Transverse colon (tissue), 4 donors: ENCODE results near the gene C1QL2. TPM values are rescaled to one million over a fixed set of nuclear protein-coding genes. Genes with fewer than 3 reads are reported as not detected.

Source experiments
- DNase-seq: peaks from one replicate; pipeline ENCODE4 v3.0.0-alpha.2; 2019
- H3K27ac ChIP-seq, 4 donors: fragments of 200-600 bp; sonication (generic); 2 replicates each; pipeline ENCODE4 v1.5.1; 2016 to 2018; ENCODE audit warnings: inconsistent platforms in 4 of 4
- H3K27me3 ChIP-seq: fragments of 200-600 bp; sonication (generic); 2 replicates; pipeline ENCODE4 v1.5.1; 2017; ENCODE audit warnings: inconsistent platforms
- H3K36me3 ChIP-seq, 4 donors: fragments of 200-600 bp; sonication (generic); 2 replicates each; pipeline ENCODE4 v1.5.1; 2017 to 2019; ENCODE audit warnings: inconsistent platforms in 4 of 4
- H3K4me1 ChIP-seq, 4 donors: fragments of 200-600 bp; sonication (generic); 2 replicates each; pipeline ENCODE4 v1.5.1; 2017 to 2020; ENCODE audit warnings: inconsistent platforms in 4 of 4
- H3K4me3 ChIP-seq, 4 donors: fragments of 200-600 bp; sonication (generic); 1 replicate in 1 of 4; 2 replicates in 3 of 4; pipeline versions ENCODE4 v1.5.1 to v1.6.1; 2017 to 2019; ENCODE audit warnings: inconsistent platforms in 4 of 4
- H3K9me3 ChIP-seq, 2 donors: fragments of 200-600 bp; sonication (generic); 2 replicates each; pipeline ENCODE4 v1.5.1; 2017 to 2019; ENCODE audit warnings: inconsistent platforms in 2 of 2
- EP300 ChIP-seq: sonication (generic); formaldehyde crosslinking; IDR thresholded peaks from one replicate; pipeline ENCODE4 v1.6.1; 2017; ENCODE audit warnings: antibody characterized with exemption, low read depth
- POLR2A ChIP-seq: fragments of 450-650 bp; IDR thresholded peaks from one replicate; pipeline ENCODE4 v1.6.1; 2016; ENCODE audit warnings: antibody characterized with exemption, mild to moderate bottlenecking, moderate library complexity
- POLR2AphosphoS5 ChIP-seq, 3 donors: sonication (generic); formaldehyde crosslinking; IDR thresholded peaks; one replicate each; pipeline ENCODE4 v1.6.1; 2016; ENCODE audit warnings: antibody characterized with exemption in 3 of 3
- WGBS, 2 donors: methylation state at CpG; one replicate each; pipeline ENCODE4 v1.1.5; 2018; ENCODE audit warnings: low coverage in 1 of 2; 5-methylcytosine and 5-hydroxymethylcytosine counted together
- in situ Hi-C, 4 donors: fragments of 200-750 bp; cut with MboI; loops; one replicate each; pipeline versions ENCODE4 v1.15.0 to v1.15.1; 2017; ENCODE audit warnings: low sequenced_read_pairs in 3 of 4, low pct_ligation_motif_present in 1 of 4, low pct_unique_long_range_greater_than_20kb in 1 of 4
- intact Hi-C: fragments of 100-400 bp; cut with DNase I; formaldehyde crosslinking; loops from one replicate; pipeline ENCODE4 v1.15.1; 2023; ENCODE audit warnings: low total_unique reads
- total RNA-seq, 4 donors: library from RNA; depleted of rRNA; stranded (reverse); fragments of >200 nt; gene quantifications; one replicate each; pipeline ENCODE4 v1.1.0, GENCODE V29; 2016
- TF ChIP-seq, protein P1 (sequence below), 5 experiments: fragments of 200-600 bp in 3 of 5; fragments of 450-650 bp in 2 of 5; sonication (generic) in 3 of 5; IDR thresholded peaks; 1 replicate in 2 of 5; 2 replicates in 3 of 5; pipeline ENCODE4 v1.5.1; 2016 to 2017; ENCODE audit warnings: antibody characterized with exemption in 5 of 5, inconsistent platforms in 3 of 5, mild to moderate bottlenecking in 2 of 5, moderate library complexity in 1 of 5

C1QL2 gene
- total RNA-seq, 4 donors from 2014 or later: not detected

GRCh38 chr2:119195001-119195400 is 36.5 kb upstream of the C1QL2 start:
- in situ Hi-C loops: loop anchor here in 2 of 4 donors (25.0 kb wide), 1 partner anchor 308 kb away; no protein-coding TSS in a partner anchor
- H3K36me3 ChIP-seq: no peaks in the 10 kb centered on the region
- H3K27ac ChIP-seq: no peak overlapping the region
- H3K9me3 ChIP-seq: no peaks in the 10 kb centered on the region
- DNase-seq: no peak
- no peaks in the 10 kb centered on the region for H3K4me1 ChIP-seq
- intact Hi-C loops: no loop called here
- WGBS, 2 donors: 84 to 85% methylated on average over 4 to 5 of the region's 5 CpGs
- no peak overlapping the region for H3K4me3 ChIP-seq
- H3K27me3 ChIP-seq: peaks cover 20% of the 10 kb centered on the region
- TF ChIP-seq POLR2AphosphoS5 (IDR thresholded peaks at IDR 0.05) (no peak), POLR2A (no peak), EP300 (no peak)
- TF ChIP-seq, protein P1, sequence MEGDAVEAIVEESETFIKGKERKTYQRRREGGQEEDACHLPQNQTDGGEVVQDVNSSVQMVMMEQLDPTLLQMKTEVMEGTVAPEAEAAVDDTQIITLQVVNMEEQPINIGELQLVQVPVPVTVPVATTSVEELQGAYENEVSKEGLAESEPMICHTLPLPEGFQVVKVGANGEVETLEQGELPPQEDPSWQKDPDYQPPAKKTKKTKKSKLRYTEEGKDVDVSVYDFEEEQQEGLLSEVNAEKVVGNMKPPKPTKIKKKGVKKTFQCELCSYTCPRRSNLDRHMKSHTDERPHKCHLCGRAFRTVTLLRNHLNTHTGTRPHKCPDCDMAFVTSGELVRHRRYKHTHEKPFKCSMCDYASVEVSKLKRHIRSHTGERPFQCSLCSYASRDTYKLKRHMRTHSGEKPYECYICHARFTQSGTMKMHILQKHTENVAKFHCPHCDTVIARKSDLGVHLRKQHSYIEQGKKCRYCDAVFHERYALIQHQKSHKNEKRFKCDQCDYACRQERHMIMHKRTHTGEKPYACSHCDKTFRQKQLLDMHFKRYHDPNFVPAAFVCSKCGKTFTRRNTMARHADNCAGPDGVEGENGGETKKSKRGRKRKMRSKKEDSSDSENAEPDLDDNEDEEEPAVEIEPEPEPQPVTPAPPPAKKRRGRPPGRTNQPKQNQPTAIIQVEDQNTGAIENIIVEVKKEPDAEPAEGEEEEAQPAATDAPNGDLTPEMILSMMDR (IDR thresholded peaks at IDR 0.05): no peak

DNA sequence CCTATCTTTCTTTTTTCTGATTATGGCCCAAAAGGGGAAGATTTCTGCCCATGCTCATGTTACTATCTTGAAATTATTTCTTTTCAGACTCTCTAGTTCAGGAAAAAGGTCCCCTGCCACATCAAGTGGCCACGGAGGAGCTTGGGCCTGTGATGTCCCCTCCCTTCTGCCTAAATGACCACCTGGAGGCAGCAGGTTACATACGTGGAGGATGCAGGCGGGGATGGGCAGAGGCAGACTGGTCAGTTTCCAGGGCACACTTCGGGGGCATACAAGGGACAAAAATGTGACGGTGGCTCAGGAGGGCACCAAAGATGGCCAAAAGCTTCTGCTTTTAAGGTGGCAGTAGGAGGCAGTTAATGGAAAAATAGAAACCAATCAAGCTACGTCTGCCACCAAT is 34.3 kb upstream of the C1QL2 start:
- TF ChIP-seq EP300 (no peak), POLR2AphosphoS5 (IDR thresholded peaks at IDR 0.05) (no peak), POLR2A (no peak)
- TF ChIP-seq, protein P1 (IDR thresholded peaks at IDR 0.05): no peak

GRCh38 chr2:119190321-119191111 is 32.0 kb upstream of the C1QL2 start:
- in situ Hi-C loops: loop anchor here in 2 of 4 donors (25.0 kb wide), 1 partner anchor 303 kb away; no protein-coding TSS in a partner anchor
- no peak for DNase-seq
- Histone ChIP-seq H3K4me1 (no peaks in the 10 kb centered on the region), H3K27me3 (no peaks in the 10 kb centered on the region), H3K27ac (no peak overlapping the region), H3K4me3 (no peak overlapping the region), H3K36me3 (no peaks in the 10 kb centered on the region), H3K9me3 (no peaks in the 10 kb centered on the region)
- intact Hi-C loops: no loop called here
- WGBS, 2 donors: 52 to 56% methylated on average over 4 to 8 of the region's 8 CpGs
- TF ChIP-seq POLR2A (no peak), EP300 (no peak)
- TF ChIP-seq, protein P1 (IDR thresholded peaks at IDR 0.05): no peak

More for the DNA sequence above, 34.3 kb upstream of the C1QL2 start:
- WGBS, 2 donors: 68 to 73% methylated on average over 6 of the region's 6 CpGs
- no peaks in the 10 kb centered on the region for H3K4me1 ChIP-seq
- H3K9me3 ChIP-seq: no peaks in the 10 kb centered on the region
- no peak overlapping the region for H3K4me3 ChIP-seq
- in situ Hi-C loops (loop anchor here in 2 of 4 donors (25.0 kb wide), 1 partner anchor 306 kb away; no protein-coding TSS in a partner anchor), intact Hi-C loops (no loop called here)
- no peak overlapping the region for H3K27ac ChIP-seq
- no peak for DNase-seq
- peaks cover 19% of the 10 kb centered on the region for H3K27me3 ChIP-seq
- no peaks in the 10 kb centered on the region for H3K36me3 ChIP-seq

- WGBS, 2 donors: 80 to 84% methylated on average over 6 to 7 of the region's 7 CpGs
- TF ChIP-seq POLR2A: no peak
- TF ChIP-seq, protein P1 (IDR thresholded peaks at IDR 0.05): no peak
- no peak for TF ChIP-seq POLR2AphosphoS5 (IDR thresholded peaks at IDR 0.05)
- no peak for TF ChIP-seq EP300
- in situ Hi-C loops: loop anchor here in 2 of 4 donors (25.0 kb wide), 1 partner anchor 297 kb away; no protein-coding TSS in a partner anchor
Observed at GRCh38 chr2:119184512-119184911, 26.0 kb upstream of the C1QL2 start.

More at GRCh38 chr2:119184512-119184911, 26.0 kb upstream of the C1QL2 start:
- Histone ChIP-seq H3K9me3 (no peaks in the 10 kb centered on the region), H3K36me3 (no peaks in the 10 kb centered on the region), H3K4me1 (no peaks in the 10 kb centered on the region), H3K4me3 (no peak overlapping the region), H3K27ac (no peak overlapping the region), H3K27me3 (no peaks in the 10 kb centered on the region)
- no peak for DNase-seq
- intact Hi-C loops: no loop called here
